Pulmonary artery endothelial cell (primary cell): Measurements from ENCODE around the gene STRIP1. TPM values are rescaled to one million over a fixed set of nuclear protein-coding genes. Genes with fewer than 3 reads are reported as not detected.
"Not testable (repeated sequence)": the region's sequence is repeated elsewhere in the genome, so short reads cannot be mapped to it uniquely, and the experiment has no call there.

ENCODE experiments used
- DNase-seq: peaks from one replicate; pipeline ENCODE4 v3.0.0-alpha.2; 2011; ENCODE audit warnings: low read depth, low spot score
- total RNA-seq: library from RNA; depleted of rRNA; stranded (reverse); fragments of >200 nt; gene quantifications from 2 replicates; pipeline ENCODE4 v1.2.3, GENCODE V29; 2014

The STRIP1 gene
- total RNA-seq, 1 donor from 2014 or later, result 42.6 TPM

DNA sequence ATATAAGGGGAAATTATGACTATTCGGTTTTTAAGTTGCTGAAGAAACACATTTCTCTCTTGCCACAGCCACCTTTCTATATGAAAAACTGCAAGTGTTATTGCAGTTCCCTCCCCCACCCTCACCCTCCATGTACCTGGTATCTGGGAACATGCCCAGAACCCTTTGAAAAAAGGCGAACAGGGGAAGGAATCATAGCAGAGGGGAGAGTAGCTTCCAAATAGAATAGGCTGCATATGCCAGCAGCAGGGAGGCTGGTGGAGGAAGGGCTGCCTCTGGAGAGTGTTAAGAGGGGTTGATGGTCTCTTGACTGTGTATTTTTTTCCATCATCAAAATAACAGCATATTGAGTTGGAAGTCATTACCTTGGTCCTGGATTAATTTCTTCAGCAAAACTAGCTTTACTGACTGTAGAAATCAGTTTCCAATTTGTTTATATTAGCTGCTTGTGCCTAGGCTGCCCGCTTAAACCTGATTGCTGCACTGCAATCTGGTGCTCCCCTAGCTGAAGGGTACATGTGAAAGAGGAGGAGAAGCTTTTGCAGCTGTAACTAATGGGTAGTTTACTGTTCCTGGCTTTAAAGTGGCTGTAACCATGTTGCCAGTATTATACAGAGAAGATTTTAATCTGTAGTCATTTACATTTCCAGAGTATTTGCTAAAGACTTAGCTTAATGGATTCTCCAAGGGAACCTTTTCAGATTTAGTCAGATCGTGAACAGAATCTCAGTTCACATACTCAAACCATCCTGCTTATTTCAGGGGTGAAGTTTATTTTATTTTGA, 27.2 kb upstream of the STRIP1 start:
- no peak for DNase-seq

DNA sequence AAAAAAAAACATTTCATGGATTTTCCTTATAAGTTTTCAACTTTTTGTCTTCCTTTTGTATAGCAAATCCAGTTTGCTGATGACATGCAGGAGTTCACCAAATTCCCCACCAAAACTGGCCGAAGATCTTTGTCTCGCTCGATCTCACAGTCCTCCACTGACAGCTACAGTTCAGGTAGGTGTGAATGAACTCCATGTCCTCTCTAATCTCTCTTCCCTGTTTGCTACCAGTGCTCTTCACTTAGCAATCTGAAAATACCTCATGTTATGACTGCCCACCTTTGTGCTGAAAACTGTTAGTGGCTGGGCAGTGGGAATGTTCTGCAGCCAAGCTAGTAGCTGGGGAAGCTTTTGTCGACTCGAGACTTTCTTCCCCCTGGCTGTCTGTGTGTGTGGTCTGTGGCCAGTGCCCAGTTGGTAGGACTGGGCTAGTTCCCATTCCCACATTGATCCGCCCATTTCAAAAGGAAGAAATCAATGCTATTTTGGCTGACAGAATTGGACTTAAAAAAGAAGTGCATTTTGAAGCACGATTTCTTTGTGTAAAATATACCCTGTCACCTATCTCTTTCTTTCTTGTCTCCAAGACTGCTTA, 25.4 kb upstream of the STRIP1 start:
- no peak for DNase-seq

DNA sequence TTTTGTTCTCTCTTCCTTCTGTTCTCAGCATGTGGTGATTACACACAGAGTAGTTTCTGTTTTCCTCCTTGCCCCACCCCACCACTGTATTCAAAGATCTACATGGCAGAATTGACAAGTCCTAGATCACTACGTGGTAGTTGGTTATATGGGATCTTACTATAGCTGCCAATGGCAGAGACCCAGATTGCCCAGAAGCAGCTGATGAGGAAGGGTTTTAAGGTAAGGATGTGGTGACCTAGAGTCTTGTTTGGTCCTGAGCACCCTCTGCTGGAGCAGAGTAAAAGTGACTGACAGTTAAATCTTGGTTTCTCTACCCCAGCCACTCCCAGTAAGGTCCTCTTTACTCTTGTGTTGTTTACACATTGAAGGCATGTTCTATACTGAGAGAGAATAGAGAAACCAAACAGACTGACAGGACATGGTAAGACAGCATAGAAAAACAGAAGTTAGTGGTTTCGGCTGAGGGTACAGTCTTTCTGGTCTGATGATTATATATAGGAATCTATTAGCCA, 22.8 kb upstream of the STRIP1 start:
- DNase-seq, result no peak

DNA sequence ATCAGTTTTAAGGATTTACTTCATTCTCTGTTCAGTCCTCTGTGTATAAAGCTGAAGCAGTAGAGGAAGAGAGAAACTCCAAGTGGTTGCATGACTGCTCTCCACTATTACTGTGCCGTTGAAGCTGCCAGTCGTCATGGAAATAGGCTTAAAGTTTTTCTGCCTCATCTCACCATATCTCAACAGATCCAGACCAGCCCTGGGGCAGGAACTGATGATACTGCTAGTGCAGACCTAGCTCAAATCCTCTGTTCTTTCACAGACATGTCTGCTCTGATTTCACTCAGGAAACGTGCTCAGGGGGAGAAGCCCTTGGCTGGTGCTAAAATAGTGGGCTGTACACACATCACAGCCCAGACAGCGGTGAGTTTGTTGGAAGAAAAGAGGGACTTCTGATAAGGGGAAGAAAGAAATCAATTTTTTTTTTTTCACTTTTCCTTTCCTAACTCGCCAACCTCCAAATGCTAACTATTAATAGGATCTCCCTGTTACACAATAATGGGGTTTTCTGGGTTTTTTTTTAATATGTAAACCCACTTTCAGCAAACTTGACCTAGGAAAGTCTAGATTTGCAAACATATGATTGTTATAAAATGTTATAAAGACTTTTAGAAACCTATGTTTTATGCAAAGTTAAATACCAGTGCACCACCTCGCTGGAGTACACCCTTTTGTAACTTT, 22.2 kb upstream of the STRIP1 start:
- no peak for DNase-seq

DNA sequence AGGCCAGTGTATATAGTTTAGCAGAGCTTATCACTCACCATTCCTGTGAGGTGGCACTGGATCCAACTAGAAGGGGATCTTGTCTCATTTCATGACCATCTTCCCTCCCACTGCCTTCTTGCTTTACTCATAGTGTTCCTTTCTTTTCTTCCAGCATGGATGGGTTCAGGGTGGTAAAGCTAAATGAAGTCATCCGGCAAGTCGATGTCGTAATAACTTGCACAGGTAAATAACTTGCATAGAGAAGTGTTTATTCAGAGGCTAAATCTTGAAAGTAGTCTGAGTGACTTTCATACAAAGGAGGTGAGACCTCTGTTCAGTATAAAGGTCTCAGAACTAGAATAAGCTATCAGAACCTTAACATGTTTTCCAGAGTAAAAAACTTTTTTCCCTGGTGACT, 16.6 kb upstream of the STRIP1 start:
- DNase-seq, result no peak

DNA sequence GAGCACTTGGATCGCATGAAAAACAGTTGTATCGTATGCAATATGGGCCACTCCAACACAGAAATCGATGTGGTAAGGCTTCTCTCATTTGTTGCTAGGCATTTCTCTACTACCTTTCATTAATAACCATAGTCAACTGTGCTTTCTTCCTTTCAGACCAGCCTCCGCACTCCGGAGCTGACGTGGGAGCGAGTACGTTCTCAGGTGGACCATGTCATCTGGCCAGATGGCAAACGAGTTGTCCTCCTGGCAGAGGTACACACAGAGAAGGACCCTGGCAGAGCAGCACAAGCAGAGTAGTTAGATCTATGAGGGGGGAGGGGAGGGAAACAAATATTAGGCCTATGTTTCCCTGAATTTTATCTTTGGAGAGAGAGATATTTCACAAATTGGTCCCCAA, 16.0 kb upstream of the STRIP1 start:
- DNase-seq, result no peak

DNA sequence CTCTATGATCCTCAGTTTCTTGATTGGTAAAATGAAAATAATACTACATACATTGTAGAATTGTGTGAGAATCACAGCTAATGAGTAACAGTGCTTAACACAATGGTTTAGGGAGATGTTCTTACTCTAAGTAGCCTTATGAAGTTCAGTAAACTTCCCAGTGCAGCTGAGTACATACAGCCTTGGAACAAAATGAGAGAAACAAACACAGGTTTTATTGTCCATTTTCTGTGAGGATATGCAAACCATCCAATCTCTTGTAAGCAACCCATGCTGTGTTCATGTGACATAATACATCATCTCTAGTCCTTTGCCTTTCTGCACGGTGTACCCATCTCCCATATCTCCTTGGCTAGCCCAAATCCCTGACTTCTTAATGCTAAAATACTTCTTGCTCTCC, 14.7 kb upstream of the STRIP1 start:
- DNase-seq, result no peak

DNA sequence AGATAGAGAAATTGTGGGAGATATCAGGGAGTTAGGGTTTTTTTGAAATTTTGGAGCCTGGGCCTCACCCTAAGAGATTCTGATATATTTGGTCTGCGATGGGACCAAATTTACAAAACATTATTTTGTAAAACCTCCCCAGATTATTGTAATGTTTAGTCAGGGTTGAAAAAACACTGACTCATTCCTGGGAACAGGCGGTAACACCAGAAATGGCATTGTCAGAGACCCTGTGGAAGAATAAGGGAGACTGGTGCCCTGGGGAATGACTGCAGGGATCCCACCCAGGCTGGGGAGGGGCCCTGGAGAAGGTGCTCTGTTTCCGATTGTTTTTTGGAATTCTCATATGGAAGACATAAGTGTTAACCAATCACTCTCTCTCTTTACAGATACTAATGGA, 13.1 kb upstream of the STRIP1 start:
- no peak for DNase-seq

DNA sequence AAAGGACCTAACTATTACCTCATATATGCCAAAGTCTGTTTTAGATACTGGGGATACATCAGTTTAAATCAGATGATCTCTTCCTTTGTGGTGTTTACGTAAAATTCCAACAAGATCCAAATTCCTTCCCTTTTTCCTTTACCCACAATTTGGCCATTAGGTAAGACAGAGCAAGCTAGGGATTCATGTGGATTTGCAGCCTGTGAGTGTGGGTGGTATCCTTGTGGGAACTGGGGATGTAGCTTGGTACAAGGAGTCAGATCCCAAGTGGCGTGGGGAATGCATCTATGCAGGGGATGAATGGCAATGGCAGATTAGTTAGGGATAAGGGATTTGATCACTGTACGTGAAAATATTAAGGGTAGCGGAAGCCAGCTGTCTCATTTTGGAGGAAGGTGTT, 9.8 kb upstream of the STRIP1 start:
- DNase-seq, result no peak

DNA sequence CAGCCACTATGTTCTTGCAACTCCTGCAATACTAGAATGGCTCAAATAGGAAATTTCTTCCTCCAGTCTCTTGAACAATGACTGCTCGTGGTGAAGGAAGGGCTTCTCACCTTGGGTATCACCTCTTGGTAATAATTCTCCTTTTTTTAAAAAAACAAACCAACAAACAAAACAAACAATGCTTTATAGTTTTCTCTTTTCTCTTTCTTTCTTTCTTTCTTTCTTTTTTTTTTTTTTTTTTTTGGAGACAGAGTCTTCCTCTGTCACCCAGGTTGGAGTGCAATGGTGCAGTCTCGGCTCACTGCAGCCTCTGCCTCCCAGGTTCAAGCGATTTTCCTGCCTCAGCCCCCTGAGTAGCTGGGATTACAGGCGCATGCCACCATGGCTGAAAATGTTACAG, 3.7 kb upstream of the STRIP1 start:
- not testable (repeated sequence) for DNase-seq

DNA sequence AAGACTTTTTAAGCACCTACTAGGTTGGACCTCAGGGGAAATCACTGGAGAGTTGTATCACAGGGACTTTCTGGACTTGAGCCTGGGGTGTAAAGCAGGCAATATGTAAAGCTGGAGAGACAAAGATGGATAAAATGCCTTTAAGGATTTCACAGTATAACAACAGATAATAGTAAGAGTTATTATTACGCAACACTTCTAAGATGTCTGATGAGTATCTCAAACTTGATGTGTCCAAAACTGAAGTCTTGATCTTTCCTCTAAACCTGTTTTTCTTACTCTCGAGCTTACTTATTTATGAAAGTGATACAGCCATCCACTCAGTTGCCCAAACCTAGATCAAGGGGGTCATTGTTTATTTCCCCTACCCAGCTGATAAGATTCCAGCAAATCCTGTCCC, 2.1 kb upstream of the STRIP1 start:
- no peak for DNase-seq

DNA sequence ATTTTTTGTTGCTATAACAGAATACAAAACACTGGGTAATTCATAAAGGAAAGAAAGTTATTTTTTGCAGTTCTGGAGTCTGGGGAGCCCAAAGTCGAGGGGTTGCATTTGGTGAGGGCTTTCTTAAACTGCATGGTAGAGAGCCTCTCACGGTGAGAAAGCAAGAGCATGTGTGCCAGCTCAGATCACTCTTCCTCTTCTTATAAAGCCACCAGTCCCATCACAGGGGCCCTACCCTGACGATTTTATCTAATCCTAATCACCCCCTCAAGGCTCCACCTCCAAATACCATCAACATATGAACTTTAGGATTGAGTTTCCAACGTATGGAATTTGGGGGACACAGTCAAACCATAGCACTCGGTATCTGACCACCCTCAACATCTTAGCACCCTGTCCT, 1.0 kb upstream of the STRIP1 start:
- DNase-seq, result no peak

DNA sequence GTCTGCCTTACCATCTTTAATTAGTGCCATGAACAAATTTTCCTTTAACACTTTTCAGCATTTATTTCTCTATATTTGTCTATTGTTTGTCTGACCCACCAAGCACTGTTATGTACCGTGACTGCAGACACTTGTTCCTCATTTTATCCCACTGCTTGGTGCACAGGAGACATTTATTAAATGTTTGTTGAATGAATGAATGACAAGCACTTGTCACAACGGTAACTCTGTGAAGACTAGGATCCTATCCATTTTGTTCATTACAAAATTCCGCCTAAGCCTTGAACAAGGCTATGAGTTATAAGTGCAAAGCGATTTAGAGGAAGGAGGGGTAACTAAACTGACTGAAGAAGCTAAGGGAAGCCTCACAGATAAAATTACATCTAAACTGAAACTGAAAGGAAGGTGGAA, 379 bp upstream of the STRIP1 start:
- no peak for DNase-seq

DNA sequence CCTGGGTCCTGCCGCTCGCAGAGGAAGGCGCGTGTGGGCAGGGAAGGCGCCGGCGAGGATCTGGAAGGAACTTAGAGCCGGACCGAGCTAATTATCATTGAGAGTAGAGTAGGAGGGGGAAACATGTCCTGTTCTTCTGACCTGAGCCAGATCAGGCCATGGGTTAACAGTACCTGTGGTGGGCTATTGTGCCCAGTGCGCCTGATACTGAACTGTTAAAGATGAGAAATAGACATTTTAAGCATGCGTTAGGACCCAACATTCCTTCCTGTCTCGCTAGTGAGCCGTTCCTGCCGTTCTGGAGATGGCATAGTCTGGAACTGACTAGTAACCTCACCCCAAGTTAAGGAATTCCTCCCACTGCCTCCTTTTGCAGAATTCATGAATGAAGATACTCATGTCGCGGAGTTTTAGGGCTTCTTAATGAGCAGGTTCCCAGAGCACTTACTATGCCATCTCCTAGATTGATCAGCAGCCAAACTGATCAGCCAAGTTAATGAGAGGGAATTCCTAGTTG, 870 bp downstream of the STRIP1 start:
- no peak for DNase-seq

DNA sequence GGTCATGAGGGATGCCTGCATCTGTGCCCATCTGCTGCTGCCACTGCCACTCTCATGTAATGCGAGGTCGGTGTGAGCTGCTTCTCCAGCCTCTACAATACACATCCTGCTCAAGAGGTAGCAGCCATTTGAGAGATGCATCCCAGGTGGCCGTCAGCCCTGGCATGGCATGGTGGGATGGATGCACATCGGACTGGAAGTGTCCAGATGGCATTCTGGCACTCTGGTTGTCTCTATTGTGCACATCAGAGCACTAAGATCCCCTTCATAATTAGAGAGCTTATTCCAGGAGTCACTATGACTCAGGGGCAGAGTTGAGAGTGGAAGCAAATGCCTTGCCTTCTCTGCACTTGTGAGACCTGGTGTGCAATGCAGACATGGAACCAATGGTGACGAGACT, 3.8 kb downstream of the STRIP1 start:
- no peak for DNase-seq

DNA sequence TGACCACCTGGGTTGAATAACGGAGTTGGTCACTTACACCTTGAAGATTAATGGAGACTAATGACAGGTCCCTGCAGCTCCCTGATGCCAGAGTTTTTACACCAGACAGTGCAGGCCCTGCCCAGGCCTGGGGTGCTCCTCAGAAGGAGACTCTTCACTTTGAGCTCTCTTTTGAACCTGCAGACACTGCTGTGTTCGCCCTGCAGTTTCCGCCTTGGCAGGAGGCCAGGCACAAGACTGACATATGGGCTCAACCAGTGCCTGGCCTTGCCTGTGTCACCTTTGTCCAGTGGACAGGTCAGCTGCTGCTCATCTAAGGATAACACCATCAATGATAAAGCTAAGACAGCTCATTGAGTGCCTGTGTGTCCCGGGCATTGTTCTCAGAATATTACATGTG, 5.2 kb downstream of the STRIP1 start:
- DNase-seq, result no peak

DNA sequence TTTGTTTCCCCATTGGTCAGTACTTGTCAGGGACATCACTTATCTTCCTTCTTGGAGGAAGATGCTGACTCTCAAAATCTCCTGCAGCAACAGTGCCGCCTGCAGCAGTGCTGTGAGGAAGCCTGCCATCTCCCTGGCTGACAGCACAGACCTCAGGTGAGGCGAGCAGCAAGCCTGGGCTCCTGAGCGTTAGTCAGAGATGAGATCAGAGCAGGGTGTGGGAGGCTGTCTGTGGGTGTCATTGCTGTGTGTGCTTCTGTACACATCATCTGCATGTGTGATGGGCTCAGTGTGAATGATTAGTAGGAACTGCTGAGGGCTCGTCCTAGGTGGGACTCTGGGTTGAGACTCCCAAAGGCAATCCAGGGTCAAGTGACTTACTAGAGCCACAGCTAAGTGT, 6.1 kb downstream of the STRIP1 start:
- no peak for DNase-seq

DNA sequence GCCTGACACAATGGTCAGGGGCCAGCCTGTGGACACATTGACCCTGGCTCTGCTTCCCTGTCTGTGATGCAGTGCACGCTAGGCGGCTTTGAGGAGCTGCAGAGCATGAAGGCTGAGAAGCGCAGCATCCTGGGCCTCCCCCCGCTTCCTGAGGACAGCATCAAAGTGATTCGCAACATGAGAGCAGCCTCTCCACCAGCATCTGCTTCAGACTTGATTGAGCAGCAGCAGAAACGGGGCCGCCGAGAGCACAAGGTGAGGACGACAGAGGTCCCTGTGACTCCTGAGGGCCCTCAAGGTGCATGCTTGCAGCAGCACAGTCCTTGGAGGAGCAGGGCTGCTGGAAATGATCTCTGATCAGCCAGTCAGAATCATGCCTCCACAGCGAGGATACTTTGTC, 8.6 kb downstream of the STRIP1 start:
- DNase-seq, result no peak

DNA sequence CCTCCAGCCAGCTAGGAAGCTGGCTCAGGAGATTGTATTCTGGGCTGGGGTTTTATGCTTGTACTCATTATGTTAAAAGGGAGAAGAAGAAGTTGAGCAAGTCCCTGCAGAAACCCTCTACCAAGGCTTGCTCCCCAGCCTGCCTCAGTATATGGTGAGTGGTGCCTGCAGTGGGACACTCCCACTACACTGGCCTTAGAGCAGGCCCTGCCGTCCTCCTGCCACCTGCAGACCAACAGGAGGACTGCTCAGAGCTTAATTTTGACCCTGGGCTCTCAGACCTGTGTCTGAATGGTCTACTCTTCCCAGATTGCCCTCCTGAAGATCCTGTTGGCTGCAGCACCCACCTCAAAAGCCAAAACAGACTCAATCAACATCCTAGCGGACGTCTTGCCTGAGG, 13.0 kb downstream of the STRIP1 start:
- DNase-seq, result no peak

DNA sequence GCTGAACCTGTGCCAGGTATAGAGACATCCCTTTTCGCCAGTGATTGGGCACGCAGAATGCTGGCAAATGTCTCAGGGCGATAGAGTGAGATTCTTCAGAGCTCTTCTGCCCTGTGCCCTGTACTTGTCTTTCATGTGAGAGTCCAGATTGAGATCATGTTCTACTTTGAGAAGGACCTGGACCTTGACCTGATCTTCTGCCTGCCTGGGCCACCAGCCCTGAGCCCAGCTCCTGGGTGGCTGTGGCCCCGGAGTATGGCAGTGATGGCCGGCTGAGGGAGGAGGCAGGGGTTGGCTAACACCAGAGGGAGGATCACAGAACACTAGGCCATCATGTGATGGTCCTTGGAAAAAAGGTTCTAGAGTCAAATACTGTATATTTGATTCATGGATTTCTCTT, 13.8 kb downstream of the STRIP1 start:
- no peak for DNase-seq

DNA sequence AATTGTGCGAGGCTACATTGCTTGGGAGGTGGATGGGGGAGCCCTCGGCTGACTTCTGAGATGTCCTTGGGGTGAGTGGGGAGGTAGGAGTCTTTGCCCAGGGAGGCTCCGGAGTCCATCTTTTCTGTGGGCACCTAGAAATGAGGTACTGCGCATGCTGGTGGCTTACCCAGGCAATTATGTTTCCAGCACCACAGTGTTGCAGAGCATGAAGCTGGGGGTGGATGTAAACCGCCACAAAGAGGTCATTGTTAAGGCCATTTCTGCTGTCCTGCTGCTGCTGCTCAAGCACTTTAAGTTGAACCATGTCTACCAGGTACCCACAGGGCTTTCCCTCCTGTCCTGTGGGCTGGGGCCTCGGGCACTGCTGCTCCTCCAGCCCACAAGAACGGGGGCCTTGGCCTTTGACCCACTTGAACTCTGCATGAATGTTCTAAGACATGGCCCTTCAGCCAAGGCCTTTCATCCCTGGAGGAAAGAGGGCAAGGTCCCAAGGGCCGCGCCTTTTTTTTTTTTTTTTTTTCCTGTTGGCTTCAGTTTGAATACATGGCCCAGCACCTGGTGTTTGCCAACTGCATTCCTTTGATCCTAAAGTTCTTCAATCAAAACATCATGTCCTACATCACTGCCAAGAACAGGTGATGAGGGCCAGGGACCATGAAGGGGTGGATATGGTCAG, 14.6 kb downstream of the STRIP1 start:
- no peak for DNase-seq
